Measurements from ENCODE around the gene SLC25A25.

Gene SLC25A25

DNA sequence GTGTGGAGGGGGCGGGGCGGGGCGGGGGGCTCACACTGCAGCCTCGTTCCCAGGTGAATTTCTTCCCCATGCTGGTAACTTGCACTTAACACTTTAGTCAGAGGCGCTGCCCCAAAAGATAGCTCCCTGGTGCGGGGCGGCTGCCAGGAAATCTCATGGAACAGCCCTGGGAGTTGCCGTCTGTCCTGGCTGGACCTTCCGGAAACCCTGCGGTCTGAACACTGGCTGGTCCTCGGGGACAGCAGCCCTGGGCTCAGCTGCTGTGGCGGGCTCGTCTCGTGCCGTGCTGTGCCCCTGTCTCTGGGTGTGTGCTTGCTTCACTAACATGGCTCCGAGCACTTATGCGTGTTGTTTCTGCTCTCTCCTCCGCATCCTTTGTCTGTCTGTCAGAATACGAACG, 33.7 kb downstream of the SLC25A25 start:
- no peak overlapping the region for H3K4me3 ChIP-seq (replicated peaks; ENCODE audit: low read depth, low read length)
- no peak for TF ChIP-seq CTCF (IDR thresholded peaks at IDR 0.05; ENCODE audit: low read depth, low read length, missing control alignments)
- DNase-seq (ENCODE audit: extremely low read depth, low read depth), result no peak

- no peak overlapping the region for H3K4me3 ChIP-seq (replicated peaks; ENCODE audit: low read depth, low read length)
- DNase-seq (ENCODE audit: extremely low read depth, low read depth), result no peak
- TF ChIP-seq CTCF (IDR thresholded peaks at IDR 0.05; ENCODE audit: low read depth, low read length, missing control alignments), result no peak
These were observed 34.2 kb downstream of the SLC25A25 start for GRCh38 chr9:128102196-128102595.

- DNase-seq (ENCODE audit: extremely low read depth, low read depth), result no peak
- H3K4me3 ChIP-seq (replicated peaks; ENCODE audit: low read depth, low read length), result no peak overlapping the region
- no peak for TF ChIP-seq CTCF (IDR thresholded peaks at IDR 0.05; ENCODE audit: low read depth, low read length, missing control alignments)
These were observed 35.0 kb downstream of the SLC25A25 start for GRCh38 chr9:128102861-128103588.

GRCh38 chr9:128103589-128103962, 35.5 kb downstream of the SLC25A25 start:
- TF ChIP-seq CTCF (IDR thresholded peaks at IDR 0.05; ENCODE audit: low read depth, low read length, missing control alignments), result no peak
- no peak for DNase-seq (ENCODE audit: extremely low read depth, low read depth)
- H3K4me3 ChIP-seq (replicated peaks; ENCODE audit: low read depth, low read length), result no peak overlapping the region

GRCh38 chr9:128104171-128104618, 36.2 kb downstream of the SLC25A25 start:
- TF ChIP-seq CTCF (IDR thresholded peaks at IDR 0.05; ENCODE audit: low read depth, low read length, missing control alignments), result no peak
- no peak for DNase-seq (ENCODE audit: extremely low read depth, low read depth)
- no peak overlapping the region for H3K4me3 ChIP-seq (replicated peaks; ENCODE audit: low read depth, low read length)

DNA sequence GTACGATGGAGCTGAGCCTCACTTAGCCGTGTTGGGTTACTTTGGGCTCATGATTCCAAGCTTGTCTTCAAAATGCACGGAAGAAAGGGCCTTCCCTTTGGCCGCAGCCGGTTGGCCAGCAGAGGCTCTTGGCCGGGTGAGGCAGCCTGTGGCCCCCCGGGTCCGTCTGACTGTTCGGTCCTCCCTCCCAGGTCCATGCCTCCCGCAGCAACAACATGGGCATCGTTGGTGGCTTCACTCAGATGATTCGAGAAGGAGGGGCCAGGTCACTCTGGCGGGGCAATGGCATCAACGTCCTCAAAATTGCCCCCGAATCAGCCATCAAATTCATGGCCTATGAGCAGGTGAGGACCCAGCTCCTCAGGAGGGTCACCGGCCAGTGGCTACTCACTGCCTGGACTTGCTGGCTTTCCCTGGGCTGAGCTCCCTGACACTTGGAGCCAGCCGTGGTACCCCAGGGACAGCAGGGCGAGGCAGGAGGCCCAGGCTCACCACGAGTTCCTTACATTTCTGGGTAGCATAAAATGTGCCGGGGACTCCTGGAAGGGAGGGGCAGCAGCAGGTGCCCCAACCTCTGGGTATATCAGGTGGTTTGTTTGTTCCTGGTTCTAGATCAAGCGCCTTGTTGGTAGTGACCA, 37.6 kb downstream of the SLC25A25 start:
- no peak for TF ChIP-seq CTCF (IDR thresholded peaks at IDR 0.05; ENCODE audit: low read depth, low read length, missing control alignments)
- no peak for DNase-seq (ENCODE audit: extremely low read depth, low read depth)
- no peak overlapping the region for H3K4me3 ChIP-seq (replicated peaks; ENCODE audit: low read depth, low read length)
